Adrenal gland (tissue), 5 donors: ENCODE data around the gene METTL8.

Source experiments
- CTCF ChIP-seq, 6 experiments: fragments of 450-650 bp in 4 of 6; fragments of 200-600 bp in 2 of 6; sonication (generic) in 1 of 6; IDR thresholded peaks; 1 replicate in 5 of 6; 2 replicates in 1 of 6; pipeline versions ENCODE4 v1.5.1 to v1.8.0; 2016 to 2021; ENCODE audit warnings: antibody characterized with exemption in 6 of 6, mild to moderate bottlenecking in 2 of 6, moderate library complexity in 1 of 6
- POLR2A ChIP-seq, 2 donors: fragments of 450-650 bp; IDR thresholded peaks; one replicate each; pipeline ENCODE4 v1.6.1; 2017; ENCODE audit warnings: antibody characterized with exemption in 2 of 2, mild to moderate bottlenecking in 2 of 2, moderate library complexity in 1 of 2
- donor health status: DM: no; HTN: no; CAD: no.

GRCh38 chr2:171365778-171366177 is 68.0 kb downstream of the METTL8 start:
- TF ChIP-seq POLR2A (IDR thresholded peaks at IDR 0.05), result no peak
- no peak for TF ChIP-seq CTCF (IDR thresholded peaks at IDR 0.05)
